GM21786 (cell line): ENCODE data around the gene DDO.
"Not testable (repeated sequence)": the region's sequence is repeated elsewhere in the genome, so short reads cannot be mapped to it uniquely, and the experiment has no call there.

Experiments
- ATAC-seq: cut with Tn5 transposase; IDR thresholded peaks from one replicate; pipeline ENCODE4 v1.9.1; 2021; ENCODE audit not compliant: unreplicated experiment

Gene DDO

DNA sequence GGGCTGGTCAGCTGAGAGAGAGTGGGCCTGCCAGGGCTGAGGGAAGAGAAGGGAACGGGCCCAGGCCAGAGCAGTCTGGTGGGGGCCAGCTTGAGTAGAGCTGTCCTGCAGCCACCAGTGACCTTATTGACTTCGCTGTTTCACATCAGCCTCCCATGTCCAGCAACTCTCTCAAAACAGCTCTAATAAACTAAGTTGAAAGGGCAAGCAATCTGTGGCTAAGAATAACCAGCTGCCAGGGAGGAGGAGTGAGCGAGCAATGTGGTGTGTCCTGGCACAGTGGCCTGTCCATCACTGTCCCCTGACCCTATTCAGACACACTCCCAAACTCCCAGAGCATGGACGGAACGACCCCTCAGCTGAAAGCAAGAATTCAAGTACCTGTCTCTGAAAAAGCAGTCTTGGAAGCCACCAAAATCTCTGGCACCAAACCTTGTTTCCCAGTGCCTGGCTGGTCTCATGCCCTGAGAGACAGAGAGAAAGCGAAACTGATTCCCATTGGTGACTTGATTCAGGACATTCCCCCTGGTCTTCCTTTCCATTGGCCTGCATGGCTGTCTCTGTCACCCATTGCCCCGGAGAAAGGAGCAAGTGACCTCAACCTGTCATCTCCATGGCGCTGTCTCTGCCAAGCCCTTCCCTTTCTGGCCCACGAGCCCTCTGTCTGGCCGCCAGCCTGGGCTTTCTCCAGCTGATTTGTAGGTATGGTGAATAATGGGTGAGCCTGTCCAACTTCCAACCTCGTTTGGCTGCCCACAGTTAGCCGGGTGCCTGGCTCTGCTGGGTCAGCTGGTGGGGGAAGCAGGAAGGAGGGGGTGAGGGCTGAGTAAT is at the start of gene DDO:
Gene DDO (minus strand): TSS at position 490 of the 831 bp plus-strand sequence. CDS start 2,113 bp downstream, outside the sequence.
- no peak for ATAC-seq

DNA sequence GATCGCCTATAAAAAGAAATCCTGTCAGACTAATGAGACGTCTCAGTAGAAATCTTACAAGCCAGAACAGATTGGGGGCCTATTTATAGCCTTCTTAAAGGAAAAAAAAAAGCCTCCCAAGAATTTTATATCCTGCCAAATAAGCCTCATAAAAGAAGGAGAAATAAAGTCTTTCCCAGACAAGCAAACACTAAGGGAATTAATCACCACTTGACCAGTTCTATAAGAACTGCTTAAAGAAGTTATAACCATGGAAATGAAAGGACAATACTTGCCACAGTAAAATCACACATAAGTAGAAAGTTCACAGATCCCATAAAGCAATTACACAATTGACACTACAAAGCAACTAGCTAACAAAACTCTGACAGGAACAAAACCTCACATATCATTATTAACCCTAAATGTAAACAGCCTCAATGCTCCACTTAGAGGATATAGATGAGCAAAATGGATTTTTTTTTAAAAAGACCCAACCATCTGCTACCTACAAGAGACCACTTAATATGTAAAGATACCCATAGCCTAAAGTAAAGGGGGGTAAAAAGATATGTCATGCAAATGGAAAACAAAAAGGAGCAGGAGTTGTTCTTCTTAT is 47.6 kb upstream of the DDO start:
- no peak for ATAC-seq

DNA sequence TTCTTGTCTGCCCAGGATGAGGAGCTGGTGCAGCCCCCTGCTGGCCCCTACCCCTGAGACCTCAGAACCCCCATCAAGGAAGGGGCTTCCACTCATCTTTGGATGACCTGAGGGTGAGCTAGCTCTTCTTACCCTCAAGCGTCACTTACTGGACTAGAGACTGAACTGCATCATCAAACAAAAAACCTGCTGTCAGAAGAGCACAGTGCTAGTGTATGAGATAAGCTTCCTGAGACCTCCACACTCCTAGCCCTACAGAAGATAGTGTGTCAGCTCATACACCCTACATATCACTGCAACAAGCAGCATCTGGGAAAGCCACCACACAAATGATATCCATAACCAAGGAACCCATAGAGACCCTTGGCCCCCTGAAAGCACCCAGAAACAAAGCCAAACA is 46.0 kb upstream of the DDO start:
- no peak for ATAC-seq

DNA sequence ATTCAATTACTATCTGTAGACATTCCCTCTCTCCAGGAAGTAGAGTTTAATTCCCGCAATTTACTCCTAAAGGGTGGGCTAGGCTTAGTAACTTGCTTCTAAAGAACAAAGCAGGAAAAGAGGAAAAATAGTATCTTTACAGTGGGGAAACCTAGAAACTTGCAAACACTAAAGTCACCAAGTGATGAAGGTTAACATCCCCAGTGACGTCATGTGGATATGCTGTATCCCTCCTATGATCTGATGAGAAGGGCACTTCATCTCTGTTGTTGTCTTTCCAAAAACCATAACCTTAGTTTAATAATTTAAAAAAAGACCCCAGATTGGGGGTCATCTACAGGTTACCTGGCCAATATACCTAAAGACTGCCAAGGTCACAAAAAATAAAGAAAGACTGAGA is 43.8 kb upstream of the DDO start:
- ATAC-seq, result no peak

GRCh38 chr6:110458476-110458875 is 43.1 kb upstream of the DDO start:
- no peak for ATAC-seq

- ATAC-seq, result not testable (repeated sequence)
Measured at GRCh38 chr6:110457567-110458175, 42.3 kb upstream of the DDO start.

DNA sequence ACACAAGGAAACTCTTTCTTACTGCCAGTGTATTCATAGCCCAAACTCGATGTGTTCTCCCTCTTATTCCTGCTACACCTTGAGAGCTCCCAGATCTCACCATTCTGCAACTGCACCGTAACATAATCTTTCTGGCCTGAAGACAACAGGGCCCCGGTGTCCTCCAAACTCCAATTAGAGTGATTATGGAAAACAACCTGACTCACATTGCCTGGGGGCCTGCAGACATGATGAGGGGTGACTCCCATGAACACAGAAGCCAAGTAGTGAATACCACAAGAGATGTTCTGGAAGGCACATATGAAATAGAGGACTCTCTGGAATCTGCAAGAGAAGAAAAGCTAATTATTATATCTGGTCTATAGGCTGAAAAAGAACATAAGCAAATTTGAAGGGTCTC is 41.3 kb upstream of the DDO start:
- no peak for ATAC-seq

DNA sequence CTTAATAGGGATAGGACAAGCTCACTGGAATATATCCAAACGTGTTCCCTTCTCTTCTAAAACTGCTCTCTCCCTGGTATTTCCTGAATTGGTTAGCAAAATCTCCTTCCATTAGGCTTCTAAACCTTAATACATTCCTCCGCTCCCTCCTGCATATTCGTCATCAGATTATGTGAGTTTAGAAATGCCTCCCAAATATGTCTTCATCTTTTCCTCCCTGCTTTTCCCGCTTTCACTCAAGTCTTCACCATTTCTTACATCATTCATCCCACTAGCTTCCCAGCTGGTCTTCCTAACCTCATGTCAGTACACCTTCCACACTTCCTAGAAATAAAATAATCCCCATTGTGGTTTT is 34.1 kb upstream of the DDO start:
- ATAC-seq, result no peak

- ATAC-seq, result no peak
Measured at GRCh38 chr6:110448846-110449540, 33.6 kb upstream of the DDO start.

GRCh38 chr6:110447761-110448160 is 32.4 kb upstream of the DDO start:
- ATAC-seq, result no peak

DNA sequence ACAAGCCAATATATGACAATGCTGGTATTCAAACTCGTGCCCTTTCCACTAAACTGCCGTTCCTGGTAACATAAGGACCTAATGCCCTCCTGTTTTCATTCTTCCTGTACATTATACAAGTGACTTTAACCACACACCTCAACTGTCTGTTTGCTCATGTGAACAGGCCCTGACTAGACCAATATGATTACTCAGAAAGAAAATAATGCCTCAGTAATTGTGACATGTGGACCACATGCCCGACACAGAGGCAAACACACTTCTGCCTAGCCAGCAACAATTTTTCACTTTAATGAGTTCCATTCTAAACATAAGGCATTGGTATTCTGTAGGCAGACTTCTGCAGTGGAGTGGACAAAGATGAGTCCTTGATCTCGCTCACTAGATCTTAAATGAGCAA is 31.0 kb upstream of the DDO start:
- ATAC-seq, result no peak

- no peak for ATAC-seq
Measured at GRCh38 chr6:110440026-110440425, 24.7 kb upstream of the DDO start.

DNA sequence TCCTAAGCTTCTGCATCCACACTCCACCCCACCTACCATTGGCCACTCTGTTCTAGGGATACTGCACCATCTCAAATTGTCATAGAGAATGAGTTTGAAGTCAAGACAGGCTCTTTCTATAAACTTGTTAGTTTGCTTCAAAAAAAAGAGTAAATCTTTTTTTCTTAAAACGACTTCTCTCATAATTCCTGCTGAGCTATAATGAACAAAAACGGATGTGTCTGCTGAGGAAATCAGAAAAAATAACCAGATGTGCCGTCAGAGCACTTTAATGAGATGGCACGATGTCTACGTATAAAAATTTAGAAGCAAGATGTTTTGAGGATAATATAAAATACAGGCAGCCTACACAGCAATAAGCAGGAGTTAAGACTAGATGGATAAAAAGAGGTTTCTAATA is 24.0 kb upstream of the DDO start:
- no peak for ATAC-seq

GRCh38 chr6:110434961-110435602 is 19.7 kb upstream of the DDO start:
- no peak for ATAC-seq

- no peak for ATAC-seq
Measured at GRCh38 chr6:110432285-110432900, 17.0 kb upstream of the DDO start.

GRCh38 chr6:110430741-110431140 is 15.4 kb upstream of the DDO start:
- ATAC-seq, result no peak

DNA sequence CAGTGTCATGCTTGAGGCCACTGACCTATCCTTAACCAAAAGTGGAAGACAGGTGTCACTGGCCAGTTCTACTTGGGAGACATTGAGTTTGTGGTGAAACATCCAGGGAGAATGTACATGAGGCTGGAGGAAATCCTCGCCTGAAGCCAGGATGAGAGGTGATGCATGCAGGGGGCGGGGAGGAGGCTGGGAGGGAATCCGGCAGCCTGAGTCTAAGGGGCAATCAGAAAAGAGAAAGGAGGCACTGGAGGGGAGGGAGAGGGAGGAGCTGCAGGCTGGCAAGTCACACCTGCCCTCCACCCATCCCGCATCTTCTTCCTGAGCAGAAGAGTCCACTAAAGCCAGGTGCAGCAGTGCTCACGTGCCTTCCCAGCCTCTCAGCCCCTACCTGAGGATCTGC is 14.9 kb upstream of the DDO start:
- ATAC-seq, result no peak

- no peak for ATAC-seq
Measured at GRCh38 chr6:110428153-110428552, 12.8 kb upstream of the DDO start.

- no peak for ATAC-seq
Measured at GRCh38 chr6:110425816-110426215, 10.4 kb upstream of the DDO start.

GRCh38 chr6:110422444-110422822 is 7.1 kb upstream of the DDO start:
- no peak for ATAC-seq
